HepG2 (cell line): Measurements from ENCODE around the gene TPGS1. TPM values are rescaled to one million over a fixed set of nuclear protein-coding genes. Genes with fewer than 3 reads are reported as not detected.

Experiments
- ATAC-seq: fragments of 200-7000 bp; cut with Tn5 transposase; 3 replicates; pipeline ENCODE4 v1.9.1; 2020; ENCODE audit warnings: mild to moderate bottlenecking, moderate library complexity
- BruUV-seq: library from RNA; stranded (reverse); fragments of 400-500 nt; replicated peaks from 2 replicates; lab custom pipeline; 2021; lab: Mats Ljungman, UMichigan
- CTCF ChIA-PET: fragments of 300-600 bp; formaldehyde crosslinking; extraction: SDS; loops from one replicate; lab custom pipeline; 2021; ENCODE audit warnings: low total read pairs, inconsistent platforms, low intra/inter-chr PET ratio; lab: Yijun Ruan, JAX
- POLR2A ChIA-PET: fragments of 350-600 bp; sonication (Branson Sonifier 250); formaldehyde crosslinking; loops from one replicate; lab custom pipeline; 2020; ENCODE audit warnings: antibody characterized with exemption, inconsistent platforms; lab: Yijun Ruan, JAX
- DNase-seq: peaks from one replicate; pipeline ENCODE4 v3.0.0-alpha.2; 2015; ENCODE audit warnings: low spot score
- FAIRE-seq: peaks from 3 replicates; lab custom pipeline; 2011; peaks lifted over from hg19 to GRCh38; lab: Jason Lieb, UNC
- H2AFZ ChIP-seq: one replicate; pipeline ENCODE4 v1.6.1; 2011; ENCODE audit warnings: low read length, inconsistent platforms
- H3K27ac ChIP-seq: fragments of 300-600 bp; 3 replicates; pipeline ENCODE4 v1.8.0; 2011; ENCODE audit warnings: mixed run types, mild to moderate bottlenecking, mixed read lengths, low read length, inconsistent platforms; ENCODE audit not compliant: insufficient read depth; ENCODE audit errors: extremely low read length
- H3K27me3 ChIP-seq, 2 experiments: fragments of 200-600 bp in 1 of 2; 2 replicates in 1 of 2; 3 replicates in 1 of 2; pipeline versions ENCODE4 v1.6.0 to v1.8.0; 2011; ENCODE audit warnings: low read length in 2 of 2, mild to moderate bottlenecking in 2 of 2, moderate library complexity in 2 of 2, inconsistent platforms in 1 of 2; ENCODE audit not compliant: insufficient read depth in 2 of 2, control insufficient read depth in 1 of 2
- H3K36me3 ChIP-seq, 2 experiments: fragments of 200-600 bp in 1 of 2; replicated peaks in 1 of 2; 2 replicates in 1 of 2; 3 replicates in 1 of 2; pipeline versions ENCODE4 v1.5.1 to v1.8.0; 2011; ENCODE audit warnings: low read length in 2 of 2, inconsistent platforms in 1 of 2; ENCODE audit not compliant: insufficient read depth in 2 of 2, control insufficient read depth in 1 of 2
- H3K4me1 ChIP-seq: 2 replicates; pipeline ENCODE4 v1.5.1; 2012; ENCODE audit warnings: low read length, inconsistent platforms; ENCODE audit not compliant: insufficient read depth
- H3K4me2 ChIP-seq: 2 replicates; pipeline ENCODE4 v1.6.0; 2011; ENCODE audit warnings: low read depth, low read length, inconsistent platforms
- H3K4me3 ChIP-seq, 3 experiments: fragments of 200-600 bp in 1 of 3; sonication (generic), shearing (Covaris generic) in 1 of 3; replicated peaks in 1 of 3; 2 replicates each; pipeline ENCODE4 v1.5.1; 2011 to 2016; ENCODE audit warnings: low read length in 3 of 3, inconsistent platforms in 2 of 3, low read depth in 2 of 3, mild to moderate bottlenecking in 2 of 3, control low read depth in 1 of 3, mixed read lengths in 1 of 3; ENCODE audit not compliant: insufficient read depth in 1 of 3
- H3K79me2 ChIP-seq: one replicate; pipeline ENCODE4 v1.6.1; 2011; ENCODE audit warnings: low read length, inconsistent platforms; ENCODE audit not compliant: insufficient read depth
- H3K9ac ChIP-seq: 2 replicates; pipeline ENCODE4 v1.6.0; 2011; ENCODE audit warnings: mild to moderate bottlenecking, low read depth, low read length, inconsistent platforms; ENCODE audit not compliant: insufficient read depth
- H3K9me3 ChIP-seq: 2 replicates; pipeline ENCODE4 v1.5.1; 2012; ENCODE audit warnings: mild to moderate bottlenecking, low read length
- H4K20me1 ChIP-seq: 2 replicates; pipeline ENCODE4 v1.6.0; 2011; ENCODE audit warnings: inconsistent platforms, mild to moderate bottlenecking, low read length, moderate library complexity; ENCODE audit not compliant: insufficient read depth
- MAZ ChIP-seq, 2 experiments: sonication (generic) in 1 of 2; formaldehyde crosslinking in 1 of 2; IDR thresholded peaks; 2 replicates each; pipeline versions ENCODE4 v1.5.0 to v1.6.1; 2012 to 2020; ENCODE audit warnings: low read depth in 2 of 2, mild to moderate bottlenecking in 2 of 2, borderline replicate concordance in 1 of 2, improper control_type of control experiment in 1 of 2, low read length in 1 of 2, missing genetic modification reagents in 1 of 2, moderate library complexity in 1 of 2
- NFYC ChIP-seq: IDR thresholded peaks from 2 replicates; pipeline ENCODE4 v1.6.1; 2016; ENCODE audit warnings: missing genetic modification reagents, missing compliant biosample characterization
- SAP130 ChIP-seq: IDR thresholded peaks from 2 replicates; pipeline ENCODE4 v1.6.1; 2016; ENCODE audit warnings: low read depth
- SP5 ChIP-seq: IDR thresholded peaks from 2 replicates; pipeline ENCODE4 v1.6.1; 2016; ENCODE audit warnings: low read depth, borderline replicate concordance
- TAF1 ChIP-seq: sonication (generic); formaldehyde crosslinking; IDR thresholded peaks from 2 replicates; pipeline ENCODE4 v1.4.0; 2020; ENCODE audit warnings: missing genetic modification reagents
- ZNF136 ChIP-seq: sonication (generic); formaldehyde crosslinking; IDR thresholded peaks from 2 replicates; pipeline ENCODE4 v1.8.1; 2022; ENCODE audit warnings: low read depth, mild to moderate bottlenecking, moderate library complexity, missing genetic modification reagents
- ZNF776 ChIP-seq: sonication (generic); formaldehyde crosslinking; IDR thresholded peaks from 2 replicates; pipeline ENCODE4 v1.4.0; 2020; ENCODE audit warnings: mild to moderate bottlenecking, missing genetic modification reagents
- WGBS: methylation state at CpG from one replicate; pipeline ENCODE4 v1.1.6; 2017; ENCODE audit warnings: low lambda C conversion rate; 5-methylcytosine and 5-hydroxymethylcytosine counted together
- in situ Hi-C: cut with HindIII; loops from 2 replicates; pipeline ENCODE4 v1.10.0; 2017; ENCODE audit warnings: low pct_unique_long_range_greater_than_20kb; ENCODE audit not compliant: extremely low pct_ligation_motif_present
- intact Hi-C: fragments of 100-400 bp; cut with micrococcal nuclease; formaldehyde crosslinking; loops from one replicate; pipeline ENCODE4 v1.10.0; 2022; ENCODE audit not compliant: unreplicated experiment
- polyA plus RNA-seq, 8 experiments: library from polyadenylated mRNA; depleted of rRNA in 3 of 8; stranded (reverse) in 7 of 8; unstranded in 1 of 8; fragments of >200 nt; fragmentation: Illumina TruSeq in 4 of 8; extraction: Trizol in 4 of 8; gene quantifications; 2 replicates each; pipeline versions ENCODE4 v1.2.1 to v1.2.3, GENCODE V29; 2011 to 2016; ENCODE audit warnings: low read depth in 4 of 8, missing spikeins in 1 of 8, mixed read lengths in 1 of 8; ENCODE audit not compliant: insufficient read depth in 1 of 8
- total RNA-seq, 5 experiments: library from RNA; depleted of rRNA; stranded (reverse); fragments of >200 nt; fragmentation: Illumina TruSeq; extraction: Trizol; gene quantifications; 2 replicates each; pipeline ENCODE4 v1.2.3, GENCODE V29; 2016; ENCODE audit warnings: low read depth in 1 of 5
- TF ChIP-seq, protein P1 (sequence below): sonication (generic); formaldehyde crosslinking; IDR thresholded peaks from 2 replicates; pipeline ENCODE4 v1.8.0; 2022; ENCODE audit warnings: missing genetic modification reagents, mild to moderate bottlenecking, borderline replicate concordance
- TF ChIP-seq, protein P2 (sequence below): sonication (generic); formaldehyde crosslinking; IDR thresholded peaks from 2 replicates; pipeline ENCODE4 v1.5.1; 2020; ENCODE audit warnings: mild to moderate bottlenecking, moderate library complexity, missing genetic modification reagents
- TF ChIP-seq, protein P3 (sequence below): sonication (generic); formaldehyde crosslinking; IDR thresholded peaks from 2 replicates; pipeline ENCODE4 v1.4.0; 2020; ENCODE audit warnings: mild to moderate bottlenecking, missing genetic modification reagents

The TPGS1 gene
- total and polyA plus RNA-seq, 2 of the 13 experiments (the other 11 are each of a cell fraction or from before 2014, with no cell fraction given): 1.1 to 6.2 TPM

DNA sequence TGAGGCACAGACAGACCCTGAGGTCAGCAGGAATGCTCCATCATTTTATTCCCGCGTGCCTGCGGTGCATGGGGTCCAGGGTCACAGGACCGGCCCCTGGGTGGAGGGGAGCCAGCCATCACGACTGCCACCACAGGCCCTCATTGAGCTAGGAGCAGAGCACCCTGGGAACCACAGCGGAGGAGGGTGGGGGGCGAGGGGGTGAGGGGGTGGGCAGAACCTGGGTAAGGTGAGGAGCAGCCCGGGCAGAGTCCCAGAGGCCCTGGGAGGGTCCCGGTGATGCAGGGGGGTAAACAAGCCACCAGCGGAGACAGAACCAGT is 12.3 kb upstream of the TPGS1 start:
- H4K20me1 ChIP-seq: no peaks in the 10 kb centered on the region
- FAIRE-seq (no peak), DNase-seq (no peak), ATAC-seq (no peak)
- H3K4me3 ChIP-seq: peak overlapping the region in 1 of 3 experiments; percentile 46; a peak in 1 of 6 replicates
- H3K4me1 ChIP-seq: peaks cover 57% of the 10 kb centered on the region
- H3K27ac ChIP-seq: no peak overlapping the region
- H3K9ac ChIP-seq: no peak overlapping the region
- BruUV-seq: no TSS peak
- ChIA-PET POLR2A (interaction anchor here (2.6 kb wide), 1 partner anchor 12 kb away, joined by 23 read pairs; no protein-coding TSS in a partner anchor), CTCF (interaction anchor here (0.6 to 1.5 kb wide), 2 partner anchors 13 to 16 kb away, joined by 3 to 5 read pairs; no protein-coding TSS in a partner anchor)
- peaks cover 3% of the 10 kb centered on the region for H3K79me2 ChIP-seq
- peak overlapping the region; percentile 55; the same call in 1 of the 2 replicates for H3K4me2 ChIP-seq
- H3K36me3 ChIP-seq: no peaks in the 10 kb centered on the region
- intact Hi-C loops: no loop called here
- H2AFZ ChIP-seq: no peak overlapping the region
- H3K9me3 ChIP-seq: no peaks in the 10 kb centered on the region
- H3K27me3 ChIP-seq: peaks cover 0 to 4% of the 10 kb centered on the region in 2 experiments; a peak in 2 of 5 replicates
- 0 out of 2 replicates have a peak, but pooled peaks have one; percentile 11 for TF ChIP-seq ZNF776 (CRISPR knock-in tag)
- TF ChIP-seq, protein P1, sequence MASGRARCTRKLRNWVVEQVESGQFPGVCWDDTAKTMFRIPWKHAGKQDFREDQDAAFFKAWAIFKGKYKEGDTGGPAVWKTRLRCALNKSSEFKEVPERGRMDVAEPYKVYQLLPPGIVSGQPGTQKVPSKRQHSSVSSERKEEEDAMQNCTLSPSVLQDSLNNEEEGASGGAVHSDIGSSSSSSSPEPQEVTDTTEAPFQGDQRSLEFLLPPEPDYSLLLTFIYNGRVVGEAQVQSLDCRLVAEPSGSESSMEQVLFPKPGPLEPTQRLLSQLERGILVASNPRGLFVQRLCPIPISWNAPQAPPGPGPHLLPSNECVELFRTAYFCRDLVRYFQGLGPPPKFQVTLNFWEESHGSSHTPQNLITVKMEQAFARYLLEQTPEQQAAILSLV: no peak
- 14% methylated on average over 10 of the region's 10 CpGs for whole genome bisulfite sequencing
- in situ Hi-C loops: no loop called here

DNA sequence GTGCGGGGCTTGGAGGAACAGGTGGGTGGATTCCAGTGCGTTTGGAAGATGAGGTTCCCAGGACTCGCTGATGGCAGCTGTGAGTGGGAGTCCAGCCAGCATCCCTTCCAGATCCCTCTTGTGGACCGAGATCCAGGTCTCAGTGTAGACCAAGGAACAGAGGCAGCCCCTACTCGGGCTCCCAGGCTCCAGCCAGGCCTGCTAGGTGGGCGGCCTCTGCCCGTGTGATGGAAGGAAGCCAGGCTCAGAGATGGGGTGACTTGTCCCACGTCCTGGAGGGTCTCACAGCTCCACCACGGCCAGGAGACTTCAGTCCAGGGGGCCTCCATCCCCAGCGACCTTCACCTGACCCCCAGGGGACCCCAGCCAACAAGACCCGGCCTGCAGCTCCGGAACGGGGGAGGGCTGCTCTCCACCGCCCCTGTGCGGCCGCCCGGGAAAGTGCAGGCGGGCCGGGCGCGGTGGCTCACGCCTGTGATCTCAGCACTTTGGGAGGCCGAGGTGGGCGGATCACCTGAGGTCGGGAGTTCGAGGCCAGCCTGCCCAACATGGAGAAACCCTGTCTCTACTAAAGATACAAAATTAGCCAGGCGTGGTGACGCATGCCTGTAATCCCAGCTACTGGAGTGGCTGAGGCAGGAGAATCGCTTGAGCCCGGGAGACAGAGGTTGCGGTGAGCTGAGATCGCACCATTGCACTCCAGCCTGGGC is 11.7 kb upstream of the TPGS1 start:
- DNase-seq (no peak), ATAC-seq (peak; percentile 17), FAIRE-seq (peak; percentile 12)
- H3K4me2 ChIP-seq: peak overlapping the region; percentile 55; the same call in 1 of the 2 replicates
- no peaks in the 10 kb centered on the region for H3K36me3 ChIP-seq
- peaks cover 0 to 4% of the 10 kb centered on the region in 2 experiments; a peak in 2 of 5 replicates for H3K27me3 ChIP-seq
- in situ Hi-C loops: no loop called here
- intact Hi-C loops: no loop called here
- peak overlapping the region in 1 of 3 experiments; percentile 46; a peak in 1 of 6 replicates for H3K4me3 ChIP-seq
- WGBS: 36% methylated on average over 11 of the region's 32 CpGs
- H3K4me1 ChIP-seq: peaks cover 52% of the 10 kb centered on the region
- no peak overlapping the region for H2AFZ ChIP-seq
- BruUV-seq: no TSS peak
- no peak overlapping the region for H3K9ac ChIP-seq
- ChIA-PET POLR2A (interaction anchor here (2.6 kb wide), 1 partner anchor 11 kb away, joined by 23 read pairs; no protein-coding TSS in a partner anchor), CTCF (interaction anchor here (0.6 to 1.5 kb wide), 4 partner anchors 11 to 15 kb away, joined by 3 to 5 read pairs (median 4); partner anchors contain the start of gene TPGS1)
- no peaks in the 10 kb centered on the region for H4K20me1 ChIP-seq
- H3K9me3 ChIP-seq: no peaks in the 10 kb centered on the region
- H3K27ac ChIP-seq: no peak overlapping the region
- H3K79me2 ChIP-seq: no peaks in the 10 kb centered on the region
- no peak for TF ChIP-seq NFYC
- TF ChIP-seq, protein P2, sequence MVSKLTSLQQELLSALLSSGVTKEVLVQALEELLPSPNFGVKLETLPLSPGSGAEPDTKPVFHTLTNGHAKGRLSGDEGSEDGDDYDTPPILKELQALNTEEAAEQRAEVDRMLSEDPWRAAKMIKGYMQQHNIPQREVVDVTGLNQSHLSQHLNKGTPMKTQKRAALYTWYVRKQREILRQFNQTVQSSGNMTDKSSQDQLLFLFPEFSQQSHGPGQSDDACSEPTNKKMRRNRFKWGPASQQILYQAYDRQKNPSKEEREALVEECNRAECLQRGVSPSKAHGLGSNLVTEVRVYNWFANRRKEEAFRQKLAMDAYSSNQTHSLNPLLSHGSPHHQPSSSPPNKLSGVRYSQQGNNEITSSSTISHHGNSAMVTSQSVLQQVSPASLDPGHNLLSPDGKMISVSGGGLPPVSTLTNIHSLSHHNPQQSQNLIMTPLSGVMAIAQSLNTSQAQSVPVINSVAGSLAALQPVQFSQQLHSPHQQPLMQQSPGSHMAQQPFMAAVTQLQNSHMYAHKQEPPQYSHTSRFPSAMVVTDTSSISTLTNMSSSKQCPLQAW (CRISPR knock-in tag): peak; percentile 81
- TF ChIP-seq ZNF136 (CRISPR knock-in tag): peak; percentile 43; the same call in 1 of the 2 replicates
- TF ChIP-seq MAZ (IDR thresholded peaks at IDR 0.05; ENCODE audit: borderline replicate concordance, low read depth, low read length): no peak
- TF ChIP-seq MAZ (CRISPR knock-in tag; IDR thresholded peaks at IDR 0.05; ENCODE audit: low read depth): peak; percentile 50; the same call in 1 of the 2 replicates
- TF ChIP-seq SAP130 (CRISPR knock-in tag): peak; percentile 44
- TF ChIP-seq SP5 (CRISPR knock-in tag): 0 out of 2 replicates have a peak, but pooled peaks have one; percentile 31
- peak; percentile 22; the same call in 1 of the 2 replicates for TF ChIP-seq TAF1 (CRISPR knock-in tag)
- TF ChIP-seq, protein P3, sequence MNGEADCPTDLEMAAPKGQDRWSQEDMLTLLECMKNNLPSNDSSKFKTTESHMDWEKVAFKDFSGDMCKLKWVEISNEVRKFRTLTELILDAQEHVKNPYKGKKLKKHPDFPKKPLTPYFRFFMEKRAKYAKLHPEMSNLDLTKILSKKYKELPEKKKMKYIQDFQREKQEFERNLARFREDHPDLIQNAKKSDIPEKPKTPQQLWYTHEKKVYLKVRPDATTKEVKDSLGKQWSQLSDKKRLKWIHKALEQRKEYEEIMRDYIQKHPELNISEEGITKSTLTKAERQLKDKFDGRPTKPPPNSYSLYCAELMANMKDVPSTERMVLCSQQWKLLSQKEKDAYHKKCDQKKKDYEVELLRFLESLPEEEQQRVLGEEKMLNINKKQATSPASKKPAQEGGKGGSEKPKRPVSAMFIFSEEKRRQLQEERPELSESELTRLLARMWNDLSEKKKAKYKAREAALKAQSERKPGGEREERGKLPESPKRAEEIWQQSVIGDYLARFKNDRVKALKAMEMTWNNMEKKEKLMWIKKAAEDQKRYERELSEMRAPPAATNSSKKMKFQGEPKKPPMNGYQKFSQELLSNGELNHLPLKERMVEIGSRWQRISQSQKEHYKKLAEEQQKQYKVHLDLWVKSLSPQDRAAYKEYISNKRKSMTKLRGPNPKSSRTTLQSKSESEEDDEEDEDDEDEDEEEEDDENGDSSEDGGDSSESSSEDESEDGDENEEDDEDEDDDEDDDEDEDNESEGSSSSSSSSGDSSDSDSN (CRISPR knock-in tag): peak; percentile 50; the same call in 1 of the 2 replicates
